Cardiac muscle cell (in vitro differentiated cells and primary cell): ENCODE measurements around the gene RGMA. TPM values are rescaled to one million over a fixed set of nuclear protein-coding genes. Genes with fewer than 3 reads are reported as not detected.

Experiments used
- DNase-seq, 2 donors: peaks; one replicate each; pipeline versions ENCODE4 v3.0.0 to v3.0.0-alpha.2; 2010 to 2017; ENCODE audit warnings: low read depth in 1 of 2, low spot score in 1 of 2
- H3K27ac ChIP-seq: fragments of 200-600 bp; sonication (generic); 2 replicates; pipeline ENCODE4 v1.5.1; 2016
- H3K27me3 ChIP-seq: fragments of 200-600 bp; sonication (generic); 2 replicates; pipeline ENCODE4 v1.6.0; 2016; ENCODE audit warnings: control low read depth
- H3K36me3 ChIP-seq: fragments of 200-600 bp; sonication (generic); 2 replicates; pipeline ENCODE4 v1.5.1; 2016; ENCODE audit warnings: control low read depth
- H3K4me1 ChIP-seq: fragments of 200-600 bp; sonication (generic); 2 replicates; pipeline ENCODE4 v1.8.1; 2017; ENCODE audit warnings: low read depth, mild to moderate bottlenecking, mixed run types
- H3K4me3 ChIP-seq: fragments of 200-600 bp; sonication (generic); 2 replicates; pipeline ENCODE4 v1.5.1; 2016; ENCODE audit warnings: mild to moderate bottlenecking
- H3K9me3 ChIP-seq: fragments of 200-600 bp; sonication (generic); 2 replicates; pipeline ENCODE4 v1.5.1; 2017; ENCODE audit warnings: low read depth, mild to moderate bottlenecking, control low read depth
- CTCF ChIP-seq: IDR thresholded peaks from 2 replicates; pipeline ENCODE4 v1.5.1; 2012; ENCODE audit warnings: low read depth, mild to moderate bottlenecking, low read length
- polyA plus RNA-seq: library from polyadenylated mRNA; unstranded; fragments of >200 nt; fragmentation: Nextera tagmentation; extraction: Ambion mirVana; gene quantifications from 2 replicates; pipeline ENCODE4 v1.2.1, GENCODE V29; 2016
- total RNA-seq: library from RNA; depleted of rRNA; stranded (reverse); fragments of >200 nt; gene quantifications from 2 replicates; pipeline ENCODE4 v1.2.3, GENCODE V29; 2016

Gene RGMA
- total and polyA plus RNA-seq, 2 experiments from 2014 or later = 1.0 to 4.8 TPM

- no peaks in the 10 kb centered on the region for H3K36me3 ChIP-seq
- no peaks in the 10 kb centered on the region for H3K9me3 ChIP-seq
- no peak for TF ChIP-seq CTCF
- no peak overlapping the region for H3K27ac ChIP-seq
- peaks cover 18% of the 10 kb centered on the region for H3K4me1 ChIP-seq
- H3K4me3 ChIP-seq = no peak overlapping the region
- H3K27me3 ChIP-seq = peaks cover 9% of the 10 kb centered on the region
- DNase-seq = no peak
Observed at GRCh38 chr15:93067649-93068085, 21.3 kb downstream of the RGMA start.

GRCh38 chr15:93066834-93067648, 22.0 kb downstream of the RGMA start:
- TF ChIP-seq CTCF = no peak
- Histone ChIP-seq H3K4me1 (peaks cover 25% of the 10 kb centered on the region), H3K4me3 (no peak overlapping the region), H3K27me3 (peaks cover 9% of the 10 kb centered on the region), H3K36me3 (no peaks in the 10 kb centered on the region), H3K9me3 (no peaks in the 10 kb centered on the region), H3K27ac (no peak overlapping the region)
- DNase-seq = peak in 1 of 2 donors; percentile 32

- Histone ChIP-seq H3K4me3 (no peak overlapping the region), H3K36me3 (no peaks in the 10 kb centered on the region), H3K4me1 (peaks cover 24% of the 10 kb centered on the region), H3K27ac (no peak overlapping the region), H3K9me3 (no peaks in the 10 kb centered on the region), H3K27me3 (peaks cover 5% of the 10 kb centered on the region)
- no peak for TF ChIP-seq CTCF
- DNase-seq = no peak
Observed at GRCh38 chr15:93066224-93066681, 22.8 kb downstream of the RGMA start.

DNA sequence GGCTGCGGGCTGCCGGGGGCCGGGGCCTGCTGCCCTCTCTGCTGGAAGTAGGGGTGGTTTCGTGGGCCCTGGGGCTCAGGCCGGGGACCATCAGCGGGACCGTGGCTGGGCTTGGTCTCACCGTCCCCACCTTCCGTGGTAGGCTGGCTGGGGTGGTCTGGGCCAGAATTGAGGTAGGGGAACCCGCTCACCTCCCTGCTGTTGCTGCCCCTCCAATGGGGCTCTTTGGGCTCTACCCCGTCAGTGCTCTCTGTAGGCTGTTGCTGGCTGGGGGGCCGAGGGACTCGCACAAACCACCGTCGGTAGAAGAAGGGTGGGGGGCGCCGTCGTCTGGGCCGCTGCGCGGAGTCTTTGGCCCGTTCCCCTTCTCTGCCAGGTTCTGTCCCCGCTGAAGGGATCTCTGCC, 23.4 kb downstream of the RGMA start:
- Histone ChIP-seq H3K27ac (no peak overlapping the region), H3K4me3 (no peak overlapping the region), H3K27me3 (no peaks in the 10 kb centered on the region), H3K9me3 (no peaks in the 10 kb centered on the region), H3K4me1 (peaks cover 23% of the 10 kb centered on the region), H3K36me3 (no peaks in the 10 kb centered on the region)
- DNase-seq = no peak
- TF ChIP-seq CTCF = no peak

- Histone ChIP-seq H3K27me3 (no peaks in the 10 kb centered on the region), H3K4me3 (no peak overlapping the region), H3K27ac (no peak overlapping the region)
Observed at GRCh38 chr15:93063796-93064690, 25.0 kb downstream of the RGMA start.

More at GRCh38 chr15:93063796-93064690, 25.0 kb downstream of the RGMA start:
- no peak for DNase-seq
- Histone ChIP-seq H3K4me1 (peaks cover 23% of the 10 kb centered on the region), H3K9me3 (no peaks in the 10 kb centered on the region), H3K36me3 (no peaks in the 10 kb centered on the region)
- TF ChIP-seq CTCF = no peak
